Measurements from ENCODE around the gene ADAMTS12.
A peak's percentile ranks its signal among the peaks of the same experiment; 100 is the strongest.
"Not testable (repeated sequence)": the region's sequence is repeated elsewhere in the genome, so short reads cannot be mapped to it uniquely, and the experiment has no call there.

ADAMTS12 gene

DNA sequence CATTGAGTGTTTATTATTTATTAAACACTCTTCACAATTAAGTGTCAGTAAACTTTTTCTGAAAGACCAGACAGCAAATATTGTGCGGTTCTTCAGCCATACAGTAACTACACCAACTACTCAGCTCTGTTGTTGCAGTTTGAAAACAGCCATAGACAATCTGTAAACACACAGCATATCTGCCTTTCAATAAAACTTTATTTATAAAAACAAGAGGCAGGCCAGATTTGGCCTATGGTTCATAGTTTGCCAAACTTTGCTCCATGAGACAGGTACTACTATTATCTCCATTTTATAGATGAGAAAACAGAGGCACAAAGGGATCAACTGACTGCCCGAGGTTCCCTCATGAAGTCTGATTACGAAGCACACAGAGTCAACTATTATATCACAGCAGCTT, 11.5 kb downstream of the ADAMTS12 start:
- TF ChIP-seq, protein P1, sequence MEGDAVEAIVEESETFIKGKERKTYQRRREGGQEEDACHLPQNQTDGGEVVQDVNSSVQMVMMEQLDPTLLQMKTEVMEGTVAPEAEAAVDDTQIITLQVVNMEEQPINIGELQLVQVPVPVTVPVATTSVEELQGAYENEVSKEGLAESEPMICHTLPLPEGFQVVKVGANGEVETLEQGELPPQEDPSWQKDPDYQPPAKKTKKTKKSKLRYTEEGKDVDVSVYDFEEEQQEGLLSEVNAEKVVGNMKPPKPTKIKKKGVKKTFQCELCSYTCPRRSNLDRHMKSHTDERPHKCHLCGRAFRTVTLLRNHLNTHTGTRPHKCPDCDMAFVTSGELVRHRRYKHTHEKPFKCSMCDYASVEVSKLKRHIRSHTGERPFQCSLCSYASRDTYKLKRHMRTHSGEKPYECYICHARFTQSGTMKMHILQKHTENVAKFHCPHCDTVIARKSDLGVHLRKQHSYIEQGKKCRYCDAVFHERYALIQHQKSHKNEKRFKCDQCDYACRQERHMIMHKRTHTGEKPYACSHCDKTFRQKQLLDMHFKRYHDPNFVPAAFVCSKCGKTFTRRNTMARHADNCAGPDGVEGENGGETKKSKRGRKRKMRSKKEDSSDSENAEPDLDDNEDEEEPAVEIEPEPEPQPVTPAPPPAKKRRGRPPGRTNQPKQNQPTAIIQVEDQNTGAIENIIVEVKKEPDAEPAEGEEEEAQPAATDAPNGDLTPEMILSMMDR (IDR thresholded peaks at IDR 0.05; ENCODE audit: low read depth, low read length, missing control alignments) = no peak
- no peak overlapping the region for H3K4me3 ChIP-seq (ENCODE audit: low read depth, low read length)
- in situ Hi-C loops (cut with HindIII; ENCODE audit: low sequenced_read_pairs) = no loop called here
- no peak for DNase-seq (ENCODE audit: low read depth)

DNA sequence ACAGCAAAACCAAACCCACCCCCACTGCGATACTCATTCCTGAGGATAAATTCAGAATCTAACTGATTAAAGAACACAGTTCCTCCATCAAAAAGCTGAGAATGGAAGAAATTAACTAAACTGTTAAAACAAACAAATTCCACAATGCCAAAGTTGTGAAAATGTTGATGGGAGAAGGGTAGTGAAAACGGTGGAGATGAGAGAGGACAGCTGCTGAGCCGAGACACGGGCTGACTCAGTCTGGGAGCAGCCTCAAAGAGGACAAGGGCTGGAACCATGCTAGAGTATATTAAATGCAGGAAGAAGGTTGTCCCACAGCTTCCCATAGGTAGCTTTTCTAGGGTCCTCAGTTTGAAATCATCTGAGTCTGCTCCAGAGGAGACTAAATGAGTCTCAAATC, 14.3 kb downstream of the ADAMTS12 start:
- TF ChIP-seq, protein P1 (IDR thresholded peaks at IDR 0.05; ENCODE audit: low read depth, low read length, missing control alignments) = no peak
- no peak overlapping the region for H3K4me3 ChIP-seq (ENCODE audit: low read depth, low read length)
- in situ Hi-C loops (cut with HindIII; ENCODE audit: low sequenced_read_pairs) = no loop called here
- DNase-seq (ENCODE audit: low read depth) = no peak

GRCh38 chr5:33867241-33867640, 24.5 kb downstream of the ADAMTS12 start:
- in situ Hi-C loops (cut with HindIII; ENCODE audit: low sequenced_read_pairs) = no loop called here

GRCh38 chr5:33859177-33859576, 32.6 kb downstream of the ADAMTS12 start:
- DNase-seq (ENCODE audit: low read depth); H3K4me3 ChIP-seq (ENCODE audit: low read depth, low read length); in situ Hi-C loops (cut with HindIII; ENCODE audit: low sequenced_read_pairs): not testable (repeated sequence)

More at GRCh38 chr5:33867241-33867640, 24.5 kb downstream of the ADAMTS12 start:
- no peak for DNase-seq (ENCODE audit: low read depth)
- TF ChIP-seq, protein P1 (IDR thresholded peaks at IDR 0.05; ENCODE audit: low read depth, low read length, missing control alignments) = no peak
- no peak overlapping the region for H3K4me3 ChIP-seq (ENCODE audit: low read depth, low read length)

DNA sequence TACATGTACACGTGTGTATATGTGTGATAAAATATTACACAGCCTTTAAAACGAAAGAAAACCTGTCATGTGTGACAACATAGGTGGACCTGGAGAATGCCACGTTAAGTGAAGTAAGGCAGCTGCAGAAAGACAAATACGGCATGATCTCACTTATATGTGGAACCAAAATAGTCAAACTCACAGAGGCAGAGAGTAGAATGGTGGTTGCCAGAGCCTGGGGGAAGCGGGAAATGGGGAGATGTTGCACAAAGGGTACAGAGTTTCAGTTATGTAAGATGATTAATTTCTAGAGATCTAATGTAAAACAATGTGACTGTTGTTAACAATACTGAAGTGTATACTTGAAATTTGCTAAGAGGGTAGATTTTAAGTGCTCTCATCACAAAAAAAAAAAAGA, 34.8 kb downstream of the ADAMTS12 start:
- TF ChIP-seq, protein P1 (IDR thresholded peaks at IDR 0.05; ENCODE audit: low read depth, low read length, missing control alignments) = no peak
- no peak overlapping the region for H3K4me3 ChIP-seq (ENCODE audit: low read depth, low read length)
- no peak for DNase-seq (ENCODE audit: low read depth)
- in situ Hi-C loops (cut with HindIII; ENCODE audit: low sequenced_read_pairs) = no loop called here

- TF ChIP-seq, protein P1 (IDR thresholded peaks at IDR 0.05; ENCODE audit: low read depth, low read length, missing control alignments) = no peak
- DNase-seq (ENCODE audit: low read depth) = no peak
- no peak overlapping the region for H3K4me3 ChIP-seq (ENCODE audit: low read depth, low read length)
- in situ Hi-C loops (cut with HindIII; ENCODE audit: low sequenced_read_pairs) = no loop called here
Observed at GRCh38 chr5:33855396-33855795, 36.4 kb downstream of the ADAMTS12 start.

- peak; percentile 57 for DNase-seq (ENCODE audit: low read depth)
- in situ Hi-C loops (cut with HindIII; ENCODE audit: low sequenced_read_pairs) = no loop called here
- H3K4me3 ChIP-seq (ENCODE audit: low read depth, low read length) = no peak overlapping the region
- TF ChIP-seq, protein P1 (IDR thresholded peaks at IDR 0.05; ENCODE audit: low read depth, low read length, missing control alignments) = no peak
Observed at GRCh38 chr5:33854733-33855151, 37.0 kb downstream of the ADAMTS12 start.

Measured in astrocyte of the cerebellum (primary cell).